H1 (cell line): ENCODE measurements around the gene MIPEP. TPM values are rescaled to one million over a fixed set of nuclear protein-coding genes. Genes with fewer than 3 reads are reported as not detected.

Experiments used
- HDAC6 ChIP-seq: IDR thresholded peaks from one replicate; pipeline ENCODE4 v1.7.1; 2012; ENCODE audit warnings: low read depth, mild to moderate bottlenecking, inconsistent platforms, low read length, moderate library complexity
- KDM5A ChIP-seq: fragments of 200-600 bp; IDR thresholded peaks from 2 replicates; pipeline ENCODE4 v1.7.1; 2012; ENCODE audit warnings: mild to moderate bottlenecking, low read length, inconsistent platforms, mixed read lengths
- NANOG ChIP-seq: IDR thresholded peaks from 2 replicates; pipeline ENCODE4 v1.6.1; 2011; ENCODE audit warnings: low read length, low read depth, mild to moderate bottlenecking, inconsistent platforms; ENCODE audit not compliant: insufficient read depth, poor library complexity, severe bottlenecking
- PHF8 ChIP-seq: fragments of 200-600 bp; sonication (generic); conservative IDR thresholded peaks from 2 replicates; pipeline ENCODE4 v1.7.1; 2012; ENCODE audit warnings: low read depth, mild to moderate bottlenecking, inconsistent platforms, low read length, moderate library complexity
- SRF ChIP-seq: IDR thresholded peaks from 2 replicates; pipeline ENCODE4 v1.6.1; 2011; ENCODE audit warnings: mild to moderate bottlenecking, low read depth, low read length, moderate library complexity
- polyA plus RNA-seq, 7 experiments: library from polyadenylated mRNA; depleted of rRNA in 3 of 7; stranded (reverse) in 5 of 7; unstranded in 2 of 7; fragments of >200 nt in 5 of 7; fragments of 200-250 nt in 2 of 7; gene quantifications; 1 replicate in 5 of 7; 2 replicates in 1 of 7; 4 replicates in 1 of 7; pipeline versions ENCODE4 v1.2.1 to v1.2.3, GENCODE V29; 2011 to 2013; ENCODE audit warnings: missing spikeins in 2 of 7, mixed read lengths in 2 of 7
- total RNA-seq: library from RNA; stranded (reverse); fragmentation: NEBNext Ultra II Directional; extraction: Animal tissue kit (Norgen Biotek cat#: 25700); gene quantifications from 2 replicates; pipeline ENCODE4 v1.2.1, GENCODE V29; 2021
- TF ChIP-seq, protein P1 (sequence below): fragments of 300-600 bp; sonication (generic); IDR thresholded peaks from 2 replicates; pipeline ENCODE4 v1.7.1; 2012; ENCODE audit warnings: low read length, moderate library complexity, mild to moderate bottlenecking, inconsistent platforms; ENCODE audit not compliant: insufficient replicate concordance

The MIPEP gene
- total and polyA plus RNA-seq, 2 of the 8 experiments (the other 6 are each of a cell fraction or from before 2014, with no cell fraction given), result 24.0 to 24.2 TPM

- TF ChIP-seq, protein P1, sequence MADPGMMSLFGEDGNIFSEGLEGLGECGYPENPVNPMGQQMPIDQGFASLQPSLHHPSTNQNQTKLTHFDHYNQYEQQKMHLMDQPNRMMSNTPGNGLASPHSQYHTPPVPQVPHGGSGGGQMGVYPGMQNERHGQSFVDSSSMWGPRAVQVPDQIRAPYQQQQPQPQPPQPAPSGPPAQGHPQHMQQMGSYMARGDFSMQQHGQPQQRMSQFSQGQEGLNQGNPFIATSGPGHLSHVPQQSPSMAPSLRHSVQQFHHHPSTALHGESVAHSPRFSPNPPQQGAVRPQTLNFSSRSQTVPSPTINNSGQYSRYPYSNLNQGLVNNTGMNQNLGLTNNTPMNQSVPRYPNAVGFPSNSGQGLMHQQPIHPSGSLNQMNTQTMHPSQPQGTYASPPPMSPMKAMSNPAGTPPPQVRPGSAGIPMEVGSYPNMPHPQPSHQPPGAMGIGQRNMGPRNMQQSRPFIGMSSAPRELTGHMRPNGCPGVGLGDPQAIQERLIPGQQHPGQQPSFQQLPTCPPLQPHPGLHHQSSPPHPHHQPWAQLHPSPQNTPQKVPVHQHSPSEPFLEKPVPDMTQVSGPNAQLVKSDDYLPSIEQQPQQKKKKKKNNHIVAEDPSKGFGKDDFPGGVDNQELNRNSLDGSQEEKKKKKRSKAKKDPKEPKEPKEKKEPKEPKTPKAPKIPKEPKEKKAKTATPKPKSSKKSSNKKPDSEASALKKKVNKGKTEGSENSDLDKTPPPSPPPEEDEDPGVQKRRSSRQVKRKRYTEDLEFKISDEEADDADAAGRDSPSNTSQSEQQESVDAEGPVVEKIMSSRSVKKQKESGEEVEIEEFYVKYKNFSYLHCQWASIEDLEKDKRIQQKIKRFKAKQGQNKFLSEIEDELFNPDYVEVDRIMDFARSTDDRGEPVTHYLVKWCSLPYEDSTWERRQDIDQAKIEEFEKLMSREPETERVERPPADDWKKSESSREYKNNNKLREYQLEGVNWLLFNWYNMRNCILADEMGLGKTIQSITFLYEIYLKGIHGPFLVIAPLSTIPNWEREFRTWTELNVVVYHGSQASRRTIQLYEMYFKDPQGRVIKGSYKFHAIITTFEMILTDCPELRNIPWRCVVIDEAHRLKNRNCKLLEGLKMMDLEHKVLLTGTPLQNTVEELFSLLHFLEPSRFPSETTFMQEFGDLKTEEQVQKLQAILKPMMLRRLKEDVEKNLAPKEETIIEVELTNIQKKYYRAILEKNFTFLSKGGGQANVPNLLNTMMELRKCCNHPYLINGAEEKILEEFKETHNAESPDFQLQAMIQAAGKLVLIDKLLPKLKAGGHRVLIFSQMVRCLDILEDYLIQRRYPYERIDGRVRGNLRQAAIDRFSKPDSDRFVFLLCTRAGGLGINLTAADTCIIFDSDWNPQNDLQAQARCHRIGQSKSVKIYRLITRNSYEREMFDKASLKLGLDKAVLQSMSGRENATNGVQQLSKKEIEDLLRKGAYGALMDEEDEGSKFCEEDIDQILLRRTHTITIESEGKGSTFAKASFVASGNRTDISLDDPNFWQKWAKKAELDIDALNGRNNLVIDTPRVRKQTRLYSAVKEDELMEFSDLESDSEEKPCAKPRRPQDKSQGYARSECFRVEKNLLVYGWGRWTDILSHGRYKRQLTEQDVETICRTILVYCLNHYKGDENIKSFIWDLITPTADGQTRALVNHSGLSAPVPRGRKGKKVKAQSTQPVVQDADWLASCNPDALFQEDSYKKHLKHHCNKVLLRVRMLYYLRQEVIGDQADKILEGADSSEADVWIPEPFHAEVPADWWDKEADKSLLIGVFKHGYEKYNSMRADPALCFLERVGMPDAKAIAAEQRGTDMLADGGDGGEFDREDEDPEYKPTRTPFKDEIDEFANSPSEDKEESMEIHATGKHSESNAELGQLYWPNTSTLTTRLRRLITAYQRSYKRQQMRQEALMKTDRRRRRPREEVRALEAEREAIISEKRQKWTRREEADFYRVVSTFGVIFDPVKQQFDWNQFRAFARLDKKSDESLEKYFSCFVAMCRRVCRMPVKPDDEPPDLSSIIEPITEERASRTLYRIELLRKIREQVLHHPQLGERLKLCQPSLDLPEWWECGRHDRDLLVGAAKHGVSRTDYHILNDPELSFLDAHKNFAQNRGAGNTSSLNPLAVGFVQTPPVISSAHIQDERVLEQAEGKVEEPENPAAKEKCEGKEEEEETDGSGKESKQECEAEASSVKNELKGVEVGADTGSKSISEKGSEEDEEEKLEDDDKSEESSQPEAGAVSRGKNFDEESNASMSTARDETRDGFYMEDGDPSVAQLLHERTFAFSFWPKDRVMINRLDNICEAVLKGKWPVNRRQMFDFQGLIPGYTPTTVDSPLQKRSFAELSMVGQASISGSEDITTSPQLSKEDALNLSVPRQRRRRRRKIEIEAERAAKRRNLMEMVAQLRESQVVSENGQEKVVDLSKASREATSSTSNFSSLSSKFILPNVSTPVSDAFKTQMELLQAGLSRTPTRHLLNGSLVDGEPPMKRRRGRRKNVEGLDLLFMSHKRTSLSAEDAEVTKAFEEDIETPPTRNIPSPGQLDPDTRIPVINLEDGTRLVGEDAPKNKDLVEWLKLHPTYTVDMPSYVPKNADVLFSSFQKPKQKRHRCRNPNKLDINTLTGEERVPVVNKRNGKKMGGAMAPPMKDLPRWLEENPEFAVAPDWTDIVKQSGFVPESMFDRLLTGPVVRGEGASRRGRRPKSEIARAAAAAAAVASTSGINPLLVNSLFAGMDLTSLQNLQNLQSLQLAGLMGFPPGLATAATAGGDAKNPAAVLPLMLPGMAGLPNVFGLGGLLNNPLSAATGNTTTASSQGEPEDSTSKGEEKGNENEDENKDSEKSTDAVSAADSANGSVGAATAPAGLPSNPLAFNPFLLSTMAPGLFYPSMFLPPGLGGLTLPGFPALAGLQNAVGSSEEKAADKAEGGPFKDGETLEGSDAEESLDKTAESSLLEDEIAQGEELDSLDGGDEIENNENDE, result no peak
- TF ChIP-seq PHF8, result no peak
- TF ChIP-seq KDM5A, result no peak
- TF ChIP-seq NANOG, result no peak
- no peak for TF ChIP-seq HDAC6
- no peak for TF ChIP-seq SRF
Measured at GRCh38 chr13:23699271-23699670, 189.9 kb downstream of the MIPEP start (continued).
